ENCODE results near the gene SRC. TPM values are rescaled to one million over a fixed set of nuclear protein-coding genes. Genes with fewer than 3 reads are reported as not detected.
A peak's percentile ranks its signal among the peaks of the same experiment; 100 is the strongest.

SRC gene
- total RNA-seq, 1 donor from 2014 or later = 64.0 TPM

DNA sequence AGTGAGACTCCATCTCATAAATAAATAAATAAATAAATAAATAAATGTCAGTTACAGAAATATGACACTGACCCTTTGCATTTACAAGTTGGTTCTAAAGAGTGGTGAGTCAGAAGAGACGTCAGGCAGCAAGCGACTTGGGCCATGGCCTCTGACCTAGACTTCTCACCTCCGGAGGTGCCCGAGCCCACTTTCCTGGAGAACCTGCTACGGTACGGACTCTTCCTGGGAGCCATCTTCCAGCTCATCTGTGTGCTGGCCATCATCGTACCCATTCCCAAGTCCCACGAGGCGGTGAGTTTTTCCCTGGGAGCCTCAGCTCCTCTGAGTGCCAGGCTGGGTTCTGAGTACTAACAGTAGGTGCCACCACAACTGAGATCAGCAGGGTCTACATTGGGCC is 44.8 kb upstream of the SRC start:
- Histone ChIP-seq H3K4me3 (no peak overlapping the region), H3K9me3 (no peaks in the 10 kb centered on the region), H3K27ac (no peak overlapping the region), H3K36me3 (peaks cover 40% of the 10 kb centered on the region), H3K27me3 (no peaks in the 10 kb centered on the region), H3K4me1 (peaks cover 22% of the 10 kb centered on the region)
- DNase-seq (no peak), ATAC-seq (no peak)
- TF ChIP-seq, protein P1, sequence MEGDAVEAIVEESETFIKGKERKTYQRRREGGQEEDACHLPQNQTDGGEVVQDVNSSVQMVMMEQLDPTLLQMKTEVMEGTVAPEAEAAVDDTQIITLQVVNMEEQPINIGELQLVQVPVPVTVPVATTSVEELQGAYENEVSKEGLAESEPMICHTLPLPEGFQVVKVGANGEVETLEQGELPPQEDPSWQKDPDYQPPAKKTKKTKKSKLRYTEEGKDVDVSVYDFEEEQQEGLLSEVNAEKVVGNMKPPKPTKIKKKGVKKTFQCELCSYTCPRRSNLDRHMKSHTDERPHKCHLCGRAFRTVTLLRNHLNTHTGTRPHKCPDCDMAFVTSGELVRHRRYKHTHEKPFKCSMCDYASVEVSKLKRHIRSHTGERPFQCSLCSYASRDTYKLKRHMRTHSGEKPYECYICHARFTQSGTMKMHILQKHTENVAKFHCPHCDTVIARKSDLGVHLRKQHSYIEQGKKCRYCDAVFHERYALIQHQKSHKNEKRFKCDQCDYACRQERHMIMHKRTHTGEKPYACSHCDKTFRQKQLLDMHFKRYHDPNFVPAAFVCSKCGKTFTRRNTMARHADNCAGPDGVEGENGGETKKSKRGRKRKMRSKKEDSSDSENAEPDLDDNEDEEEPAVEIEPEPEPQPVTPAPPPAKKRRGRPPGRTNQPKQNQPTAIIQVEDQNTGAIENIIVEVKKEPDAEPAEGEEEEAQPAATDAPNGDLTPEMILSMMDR (IDR thresholded peaks at IDR 0.05) = no peak
- intact Hi-C loops (cut with DNase I) = no loop called here

GRCh38 chr20:37301558-37301957 is 44.4 kb upstream of the SRC start:
- Histone ChIP-seq H3K4me1 (peaks cover 22% of the 10 kb centered on the region), H3K4me3 (no peak overlapping the region), H3K27ac (no peak overlapping the region), H3K27me3 (no peaks in the 10 kb centered on the region), H3K36me3 (peaks cover 42% of the 10 kb centered on the region), H3K9me3 (no peaks in the 10 kb centered on the region)
- intact Hi-C loops (cut with DNase I) = no loop called here
- ATAC-seq (no peak), DNase-seq (no peak)
- TF ChIP-seq, protein P1 (IDR thresholded peaks at IDR 0.05) = no peak

DNA sequence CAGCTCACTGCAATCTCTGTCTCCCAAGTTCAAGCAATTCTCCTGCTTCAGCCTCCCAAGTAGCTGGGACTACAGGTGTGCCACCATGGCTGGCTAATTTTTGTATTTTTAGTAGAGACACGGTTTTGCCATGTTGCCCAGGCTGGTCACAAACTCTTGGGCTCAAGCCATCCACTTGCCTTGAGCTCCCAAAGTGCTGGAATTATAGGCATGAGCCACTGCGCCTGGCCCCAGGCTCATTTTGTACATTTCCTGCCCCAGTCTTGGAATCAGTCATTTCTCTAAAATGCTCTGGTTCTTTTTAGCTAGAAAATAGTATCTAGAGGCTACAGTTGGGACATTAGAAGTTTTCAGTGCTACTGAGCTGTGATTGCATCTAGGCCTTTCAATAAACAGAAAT is 43.0 kb upstream of the SRC start:
- Histone ChIP-seq H3K27me3 (no peaks in the 10 kb centered on the region), H3K4me1 (peaks cover 16% of the 10 kb centered on the region), H3K36me3 (peaks cover 52% of the 10 kb centered on the region), H3K27ac (no peak overlapping the region), H3K9me3 (no peaks in the 10 kb centered on the region), H3K4me3 (no peak overlapping the region)
- intact Hi-C loops (cut with DNase I) = no loop called here
- TF ChIP-seq, protein P1 (IDR thresholded peaks at IDR 0.05) = no peak
- no peak for DNase-seq
- no peak for ATAC-seq

DNA sequence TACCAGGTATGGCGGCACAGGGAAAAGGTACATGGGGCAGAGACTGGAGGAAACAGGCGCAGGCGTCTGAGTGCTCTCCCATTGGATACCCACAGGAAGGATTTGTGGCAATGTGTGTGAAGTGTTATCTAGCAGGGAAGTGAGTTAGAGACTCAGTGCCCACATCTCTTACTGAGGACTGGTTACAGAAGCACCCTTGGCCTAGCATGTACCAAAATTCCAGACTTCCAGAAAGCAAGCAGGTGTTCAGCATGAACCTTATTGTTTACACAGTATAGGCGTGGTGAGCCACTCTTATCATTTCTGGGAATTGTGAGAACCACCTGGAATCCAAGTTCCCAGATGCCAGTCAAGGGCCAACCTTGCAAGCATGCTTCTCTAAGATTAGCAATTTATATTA is 42.3 kb upstream of the SRC start:
- DNase-seq = no peak
- TF ChIP-seq, protein P1 (IDR thresholded peaks at IDR 0.05) = no peak
- Histone ChIP-seq H3K27ac (no peak overlapping the region), H3K4me1 (peaks cover 19% of the 10 kb centered on the region), H3K27me3 (no peaks in the 10 kb centered on the region), H3K9me3 (no peaks in the 10 kb centered on the region), H3K4me3 (no peak overlapping the region), H3K36me3 (peaks cover 57% of the 10 kb centered on the region)
- ATAC-seq = peak; percentile 77
- intact Hi-C loops (cut with DNase I) = no loop called here

GRCh38 chr20:37305079-37305478 is 40.9 kb upstream of the SRC start:
- ATAC-seq (no peak), DNase-seq (no peak)
- no peaks in the 10 kb centered on the region for H3K9me3 ChIP-seq
- no peaks in the 10 kb centered on the region for H3K27me3 ChIP-seq
- no peak overlapping the region for H3K4me3 ChIP-seq
- intact Hi-C loops (cut with DNase I) = no loop called here
- H3K4me1 ChIP-seq = peaks cover 14% of the 10 kb centered on the region
- no peak overlapping the region for H3K27ac ChIP-seq
- H3K36me3 ChIP-seq = peaks cover 60% of the 10 kb centered on the region
- TF ChIP-seq, protein P1 (IDR thresholded peaks at IDR 0.05) = no peak

DNA sequence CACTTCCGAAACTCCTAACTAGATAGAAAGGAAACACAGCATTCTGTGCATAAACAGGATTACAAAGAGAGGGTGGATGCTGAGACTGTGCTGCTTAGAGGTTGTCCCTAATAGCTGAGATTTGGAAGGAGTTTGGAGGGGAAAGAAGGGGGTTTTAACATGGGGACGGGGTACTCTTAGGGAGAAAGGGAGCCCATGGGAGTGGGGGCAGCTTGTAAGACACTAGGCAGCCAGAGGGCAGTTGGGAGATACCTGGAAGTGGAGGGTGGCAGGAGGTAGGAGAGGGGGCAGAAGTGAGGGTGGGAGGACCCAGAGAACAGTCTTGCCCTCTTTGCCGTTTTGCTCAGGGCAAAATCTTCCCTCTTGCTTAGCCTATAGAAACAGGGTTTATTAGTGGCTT is 40.1 kb upstream of the SRC start:
- TF ChIP-seq, protein P1 (IDR thresholded peaks at IDR 0.05) = no peak
- no peak overlapping the region for H3K27ac ChIP-seq
- no peaks in the 10 kb centered on the region for H3K27me3 ChIP-seq
- intact Hi-C loops (cut with DNase I) = no loop called here
- H3K36me3 ChIP-seq = peaks cover 60% of the 10 kb centered on the region
- no peak for DNase-seq
- ATAC-seq = no peak
- H3K4me1 ChIP-seq = peaks cover 14% of the 10 kb centered on the region
- H3K9me3 ChIP-seq = no peaks in the 10 kb centered on the region
- H3K4me3 ChIP-seq = no peak overlapping the region

All from upper lobe of right lung (tissue), 1 donor.